OCI-LY1 (cell line): ENCODE results near the gene FOXL3.

ENCODE experiments used
- CTCF ChIP-seq: fragments of 200-600 bp; sonication (generic), shearing (Covaris generic); IDR thresholded peaks from 2 replicates; pipeline ENCODE4 v1.5.1; 2017; ENCODE audit warnings: mild to moderate bottlenecking, antibody characterized with exemption, low read length, moderate library complexity, mixed read lengths
- EZH2 ChIP-seq: fragments of 200-600 bp; sonication (generic), shearing (Covaris generic); IDR thresholded peaks from 2 replicates; pipeline ENCODE4 v1.8.0; 2017; ENCODE audit warnings: borderline replicate concordance, mixed run types, mild to moderate bottlenecking, antibody characterized with exemption, low read length, moderate library complexity, mixed read lengths

- TF ChIP-seq CTCF (no peak), EZH2 (no peak)
Measured at GRCh38 chr7:330511-331230, 40.7 kb downstream of the FOXL3 start.
